ENCODE measurements around the gene CDKN2D.

Gene CDKN2D

GRCh38 chr19:10518444-10519361, 50.1 kb downstream of the CDKN2D start:
- TF ChIP-seq CTCF (IDR thresholded peaks at IDR 0.05; ENCODE audit: low read depth, low read length): no peak
- Histone ChIP-seq H3K4me3 (ENCODE audit: low read depth, low read length) (no peak overlapping the region), H3K27ac (no peak overlapping the region), H3K27me3 (ENCODE audit: insufficient read depth, low read depth, severe bottlenecking) (no peaks in the 10 kb centered on the region), H3K36me3 (no peaks in the 10 kb centered on the region), H3K9me3 (ENCODE audit: severe bottlenecking) (no peaks in the 10 kb centered on the region)
- DNase-seq: no peak

- H3K36me3 ChIP-seq: no peaks in the 10 kb centered on the region
- TF ChIP-seq CTCF (IDR thresholded peaks at IDR 0.05; ENCODE audit: low read depth, low read length): no peak
- no peaks in the 10 kb centered on the region for H3K27me3 ChIP-seq (ENCODE audit: insufficient read depth, low read depth, severe bottlenecking)
- H3K9me3 ChIP-seq (ENCODE audit: severe bottlenecking): no peaks in the 10 kb centered on the region
- no peak overlapping the region for H3K4me3 ChIP-seq (ENCODE audit: low read depth, low read length)
- no peak overlapping the region for H3K27ac ChIP-seq
- no peak for DNase-seq
These were observed 50.9 kb downstream of the CDKN2D start for GRCh38 chr19:10517760-10518443.

- Histone ChIP-seq H3K27me3 (ENCODE audit: insufficient read depth, low read depth, severe bottlenecking) (no peaks in the 10 kb centered on the region), H3K27ac (no peak within 1 kb of the TSS), H3K9me3 (ENCODE audit: severe bottlenecking) (no peaks in the 10 kb centered on the region), H3K4me3 (ENCODE audit: low read depth, low read length) (no peak within 1 kb of the TSS), H3K36me3 (no peaks in the 10 kb centered on the region)
- no peak for DNase-seq
- no peak for TF ChIP-seq CTCF (IDR thresholded peaks at IDR 0.05; ENCODE audit: low read depth, low read length)
These were observed 51.4 kb downstream of the CDKN2D start, which contains the start of gene S1PR5 for GRCh38 chr19:10517361-10517759. Gene S1PR5 (minus strand): TSS chr19:10517447. CDS start chr19:10515011, 2,436 bp downstream.

- no peak overlapping the region for H3K4me3 ChIP-seq (ENCODE audit: low read depth, low read length)
- H3K9me3 ChIP-seq (ENCODE audit: severe bottlenecking): no peaks in the 10 kb centered on the region
- H3K27me3 ChIP-seq (ENCODE audit: insufficient read depth, low read depth, severe bottlenecking): no peaks in the 10 kb centered on the region
- no peak for TF ChIP-seq CTCF (IDR thresholded peaks at IDR 0.05; ENCODE audit: low read depth, low read length)
- no peak for DNase-seq
- H3K27ac ChIP-seq: no peak overlapping the region
- H3K36me3 ChIP-seq: no peaks in the 10 kb centered on the region
These were observed 52.0 kb downstream of the CDKN2D start for GRCh38 chr19:10516671-10517286.

All from WERI-Rb-1 (cell line).